ENCODE data around the gene CBX4.
A peak's percentile ranks its signal among the peaks of the same experiment; 100 is the strongest.

CBX4 gene

DNA sequence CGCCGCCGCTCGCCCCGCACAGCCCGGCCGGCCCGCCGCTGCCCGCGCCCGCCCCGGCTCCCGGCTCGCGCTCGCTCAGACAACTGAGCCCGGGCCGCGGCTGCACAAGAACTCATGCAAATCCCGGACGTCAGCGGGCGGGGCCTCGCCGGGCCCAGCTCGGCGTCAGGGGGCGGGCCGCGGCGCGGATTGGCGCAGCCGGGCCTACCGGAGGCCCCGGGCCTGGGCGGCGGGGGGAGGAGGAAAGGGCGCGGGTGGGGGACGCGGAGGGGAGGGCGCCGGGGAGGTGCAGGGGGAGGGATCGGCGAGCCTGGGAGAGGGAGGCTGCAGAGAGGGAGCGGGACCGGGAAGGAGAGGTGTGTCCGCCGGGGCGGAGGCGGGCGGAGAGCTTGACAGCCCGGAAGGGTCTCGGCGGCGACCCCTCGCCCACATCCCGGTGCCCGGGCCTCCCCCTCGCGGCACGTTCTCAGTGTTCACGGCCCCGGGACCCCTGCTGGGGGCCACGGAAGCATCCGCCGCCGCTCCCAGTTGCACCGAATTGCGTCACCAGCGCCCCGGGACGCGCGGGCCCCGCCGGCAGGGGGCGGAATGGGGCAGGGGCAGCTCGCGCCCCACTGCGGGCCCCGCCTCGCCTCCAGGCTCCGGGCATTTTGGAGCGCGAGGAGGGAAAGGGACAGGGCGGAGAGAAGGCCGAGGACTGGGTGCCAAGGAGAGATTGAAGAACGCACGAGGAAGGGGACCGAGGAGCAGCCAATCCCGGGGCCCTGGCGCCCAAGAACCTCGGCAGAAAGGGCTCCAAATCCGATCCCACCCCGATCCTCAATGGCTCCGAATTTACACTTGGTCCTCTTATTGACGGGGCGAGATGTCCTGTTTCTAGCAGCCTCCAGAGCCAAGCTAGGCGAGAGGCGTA, at the start of gene CBX4:
Gene CBX4 (minus strand): TSS at position 85 of the 913 bp plus-strand sequence. CDS start 189 bp downstream, outside the sequence.
- DNase-seq (ENCODE audit: low read depth): peak; percentile 93

DNA sequence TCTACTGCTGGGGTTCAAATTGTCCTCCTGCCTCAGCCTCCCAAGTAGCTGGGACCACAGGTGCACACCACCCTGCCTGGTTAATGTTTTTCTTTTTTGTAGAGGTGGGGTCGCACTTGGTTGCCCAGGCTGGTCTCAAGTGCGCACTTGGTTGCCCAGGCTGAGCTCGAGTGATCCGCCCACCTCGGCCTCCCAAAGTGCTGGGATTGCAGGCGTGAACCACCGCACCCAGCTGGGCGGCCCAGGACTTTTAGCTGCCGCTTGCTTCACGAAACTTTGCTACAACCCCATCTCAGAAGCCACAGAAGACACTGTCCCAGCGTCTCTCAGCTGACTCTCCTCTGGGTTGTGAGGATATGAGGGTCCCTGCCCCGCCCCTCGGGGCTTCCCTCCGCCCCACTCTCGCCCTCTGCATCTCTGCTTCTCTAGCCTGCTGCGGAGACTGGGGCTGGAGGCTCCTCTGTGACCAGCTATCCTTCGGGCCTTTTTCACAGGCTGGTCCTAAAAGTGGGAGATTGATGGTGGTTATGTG, 48.8 kb upstream of the CBX4 start:
- DNase-seq (ENCODE audit: low read depth): no peak

DNA sequence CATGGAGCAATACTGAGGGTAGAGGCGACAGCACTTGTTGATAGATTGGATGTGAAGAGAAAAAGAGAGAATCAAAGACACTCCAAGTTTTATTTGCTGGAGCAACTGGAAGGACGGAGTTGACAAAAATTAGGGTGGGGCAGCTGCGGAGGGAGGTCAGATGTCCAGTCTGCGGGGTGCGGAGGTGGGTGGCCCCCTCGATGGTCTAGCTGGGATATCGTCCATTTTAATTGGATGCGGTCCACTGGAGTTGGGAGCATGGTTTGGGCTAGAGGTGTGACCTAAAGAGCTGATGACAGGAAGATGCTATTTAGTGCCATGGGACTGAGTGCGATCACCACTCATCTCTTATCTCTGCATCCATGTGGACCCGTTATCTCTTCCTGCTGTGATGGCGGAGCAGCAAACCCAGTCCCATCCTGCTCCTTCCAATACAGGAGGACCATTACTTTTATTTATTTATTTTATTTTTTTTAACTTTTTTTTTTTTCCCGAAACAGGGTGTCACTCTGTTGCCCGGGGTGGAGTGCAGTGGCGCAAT, 48.3 kb upstream of the CBX4 start:
- DNase-seq (ENCODE audit: low read depth): no peak

DNA sequence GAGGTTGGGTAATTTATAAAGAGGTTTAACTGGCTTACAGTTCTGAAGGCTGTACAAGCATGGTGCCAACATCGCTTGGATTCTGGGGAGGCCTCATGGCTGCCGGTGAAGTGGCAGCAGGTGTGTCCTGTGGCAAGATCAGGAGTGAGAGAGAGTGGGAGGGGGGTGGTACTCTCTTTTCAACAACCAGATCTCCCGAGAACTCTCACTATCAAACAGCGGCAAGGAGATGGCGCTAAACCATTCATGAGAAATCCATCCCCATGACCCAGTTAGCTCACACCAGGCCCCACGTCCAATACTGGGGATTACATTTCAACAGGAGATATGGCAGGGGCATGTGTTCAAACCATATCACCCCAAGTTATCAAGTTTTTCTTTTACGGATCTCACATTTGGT, 44.0 kb upstream of the CBX4 start:
- DNase-seq (ENCODE audit: low read depth): no peak

DNA sequence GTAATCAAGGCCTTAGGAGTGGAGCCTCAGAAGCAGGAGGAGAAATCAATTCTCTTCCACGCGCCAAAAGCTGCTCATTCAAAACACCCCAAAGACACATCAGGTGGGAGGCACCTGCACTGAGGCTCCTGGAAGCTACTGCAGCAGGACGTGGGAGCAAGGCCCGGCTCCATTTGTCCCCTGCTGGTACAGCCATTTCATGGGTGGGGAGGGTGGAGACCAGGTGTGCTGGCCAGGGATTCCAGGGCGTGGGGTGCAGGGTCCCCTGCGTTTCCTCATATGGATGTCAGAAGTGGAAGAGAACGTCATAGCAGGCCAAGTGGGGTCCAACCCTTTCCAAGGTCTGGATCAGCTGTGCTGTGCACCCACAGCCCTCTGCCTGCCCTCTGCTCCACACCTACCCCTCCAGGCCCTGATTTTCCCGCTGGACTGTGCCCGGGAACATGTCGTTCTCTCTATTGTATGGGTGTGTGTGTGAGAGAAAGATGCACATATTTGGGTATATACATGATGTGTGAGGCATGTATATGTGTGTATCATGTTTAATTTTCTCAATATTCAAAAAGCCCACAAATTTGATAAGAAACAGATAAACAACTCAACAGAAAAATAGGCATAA, 39.2 kb upstream of the CBX4 start:
- DNase-seq (ENCODE audit: low read depth): no peak

DNA sequence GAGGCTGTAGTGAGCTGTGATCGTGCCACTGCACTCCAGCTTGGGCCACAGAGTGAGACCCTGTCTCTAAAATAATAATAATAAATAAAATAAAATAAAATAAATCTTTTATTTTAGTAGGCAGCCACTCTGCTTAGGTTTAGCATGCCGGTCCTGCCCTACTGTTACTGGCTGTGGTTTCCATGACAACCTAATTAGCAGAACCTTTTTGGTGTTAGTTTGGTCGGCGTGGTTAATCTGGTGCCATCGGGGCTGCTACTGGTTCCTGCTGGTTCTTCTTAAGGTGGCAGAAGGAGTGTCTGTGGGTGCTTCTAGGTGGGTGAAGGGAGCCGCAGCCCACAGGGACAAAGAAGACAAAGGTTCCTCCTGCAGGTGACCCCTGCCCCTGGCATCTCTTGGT, 37.8 kb upstream of the CBX4 start:
- DNase-seq (ENCODE audit: low read depth): no peak

DNA sequence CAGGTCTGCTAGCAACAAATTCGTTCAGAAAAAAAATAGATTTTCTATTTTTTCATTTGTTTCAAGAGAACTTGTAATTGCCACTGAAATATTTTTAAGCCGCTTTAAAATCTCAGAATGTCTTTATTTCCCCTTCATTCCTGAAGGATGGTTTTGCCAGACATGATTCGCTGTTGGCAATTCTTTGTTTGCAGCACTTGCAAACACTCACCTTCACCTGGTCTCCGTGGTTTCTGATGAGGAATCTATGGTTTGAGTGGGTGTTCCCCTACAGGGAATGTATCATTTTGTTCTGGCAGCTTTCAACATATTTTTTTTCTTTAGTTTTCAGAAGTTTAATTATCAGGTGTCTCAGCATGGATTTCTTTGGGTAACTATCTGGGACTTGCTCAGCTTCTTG, 36.3 kb upstream of the CBX4 start:
- no peak for DNase-seq (ENCODE audit: low read depth)

DNA sequence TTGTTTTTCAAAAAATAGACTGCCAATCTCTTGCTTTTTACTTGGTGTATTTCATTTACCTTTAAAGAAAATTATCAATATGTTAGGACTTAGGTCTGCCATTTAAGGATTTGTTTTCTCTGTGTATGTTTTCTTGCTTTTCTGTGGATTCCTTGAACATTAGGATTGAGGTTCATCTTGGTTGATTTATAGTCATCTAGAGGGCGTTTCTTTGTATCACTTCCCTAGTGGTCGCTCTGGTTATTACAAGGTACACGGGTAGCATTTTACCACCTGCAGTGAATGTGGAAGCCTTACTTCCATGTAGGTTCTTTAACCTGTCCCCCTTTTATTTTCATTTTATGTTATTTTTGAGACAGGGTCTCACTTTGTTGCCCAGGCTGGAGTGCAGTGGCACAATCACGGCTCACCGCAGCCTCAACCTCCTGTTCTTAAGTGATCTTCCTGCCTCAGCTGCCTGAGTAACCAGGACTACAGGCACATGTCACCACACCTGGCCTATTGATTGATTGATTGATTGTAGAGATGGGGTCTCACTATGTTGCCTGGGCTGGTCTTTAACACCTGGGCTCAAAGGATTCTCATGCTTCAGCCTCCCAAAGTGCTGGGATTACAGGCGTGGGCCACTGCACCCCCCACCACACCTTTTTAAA, 35.2 kb upstream of the CBX4 start:
- DNase-seq (ENCODE audit: low read depth): no peak

DNA sequence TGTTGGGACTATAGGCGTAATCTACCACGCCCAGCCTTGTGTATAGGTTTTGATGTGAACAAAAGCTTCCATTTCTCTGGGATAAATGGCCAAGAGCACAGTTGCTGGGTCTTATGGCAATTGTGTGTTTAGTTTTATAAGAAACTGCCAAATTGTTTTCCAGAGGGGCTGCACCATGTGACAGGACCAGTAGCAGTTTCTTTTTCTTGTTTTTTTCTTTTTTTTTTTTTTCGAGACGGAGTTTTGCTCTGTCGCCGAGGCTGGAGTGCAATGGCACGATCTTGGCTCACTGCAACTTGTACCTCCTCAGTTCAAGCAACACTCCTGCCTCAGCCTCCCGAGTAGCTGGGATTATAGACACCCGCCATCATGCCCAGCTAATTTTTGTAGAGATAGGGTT, 34.3 kb upstream of the CBX4 start:
- DNase-seq (ENCODE audit: low read depth): no peak

DNA sequence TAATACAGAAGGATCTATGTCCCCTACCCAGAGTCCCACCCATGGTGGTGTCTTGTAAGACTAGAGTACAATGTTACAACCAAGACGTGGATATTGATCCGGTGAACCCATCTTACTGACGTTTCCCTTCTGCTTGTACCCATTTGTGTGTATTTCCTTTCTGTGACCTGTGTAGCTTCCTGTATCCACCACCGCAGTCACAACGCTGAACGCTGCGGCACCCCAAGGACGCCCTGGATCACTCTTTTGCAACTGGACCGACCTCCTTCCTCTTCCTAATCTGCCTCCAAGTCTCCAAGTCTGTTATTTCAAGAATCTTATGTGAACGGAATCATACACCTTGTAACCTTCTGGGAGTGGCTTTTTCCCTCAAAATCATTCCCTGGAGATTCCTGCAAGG, 33.5 kb upstream of the CBX4 start:
- no peak for DNase-seq (ENCODE audit: low read depth)

DNA sequence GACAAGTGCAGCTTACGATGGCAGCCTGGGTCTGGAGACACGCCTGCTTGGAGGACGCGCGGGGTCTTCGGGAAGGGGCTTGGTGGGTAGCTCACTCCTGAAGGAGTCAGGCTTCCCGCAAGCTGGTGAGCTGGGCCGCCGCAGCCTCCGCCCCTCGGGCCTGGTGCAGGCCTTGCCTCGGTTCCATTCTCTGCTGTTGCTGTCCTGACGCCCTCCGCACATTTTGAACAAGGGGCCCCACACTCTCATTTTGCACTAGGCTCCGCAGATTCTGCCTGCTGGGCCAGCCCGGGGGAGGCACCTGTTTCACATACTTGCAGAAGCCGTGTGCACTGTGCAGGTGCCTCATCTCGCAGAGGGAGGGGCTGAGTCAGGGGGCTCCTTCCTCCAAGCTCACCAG, 31.9 kb upstream of the CBX4 start:
- no peak for DNase-seq (ENCODE audit: low read depth)

DNA sequence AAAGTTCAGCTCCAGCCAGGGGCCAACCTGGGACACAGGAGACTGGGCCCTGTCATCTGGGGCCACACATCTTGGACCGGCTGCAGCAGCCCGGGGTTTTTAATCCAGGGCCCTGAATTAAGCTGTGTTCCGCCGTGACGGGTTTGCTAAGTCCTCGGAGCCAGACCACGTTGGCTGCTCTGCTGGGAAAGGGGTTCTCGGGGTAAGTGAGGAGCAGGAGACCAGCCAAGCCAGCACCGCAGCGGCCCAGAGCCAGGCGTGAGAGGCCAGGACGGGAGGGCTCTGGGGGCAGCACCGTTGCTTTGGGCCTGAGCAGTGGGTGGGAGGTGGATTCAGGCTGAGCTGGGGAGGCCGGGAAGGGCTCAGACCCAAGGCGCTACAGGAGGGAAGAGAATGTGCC, 31.3 kb upstream of the CBX4 start:
- DNase-seq (ENCODE audit: low read depth): no peak

DNA sequence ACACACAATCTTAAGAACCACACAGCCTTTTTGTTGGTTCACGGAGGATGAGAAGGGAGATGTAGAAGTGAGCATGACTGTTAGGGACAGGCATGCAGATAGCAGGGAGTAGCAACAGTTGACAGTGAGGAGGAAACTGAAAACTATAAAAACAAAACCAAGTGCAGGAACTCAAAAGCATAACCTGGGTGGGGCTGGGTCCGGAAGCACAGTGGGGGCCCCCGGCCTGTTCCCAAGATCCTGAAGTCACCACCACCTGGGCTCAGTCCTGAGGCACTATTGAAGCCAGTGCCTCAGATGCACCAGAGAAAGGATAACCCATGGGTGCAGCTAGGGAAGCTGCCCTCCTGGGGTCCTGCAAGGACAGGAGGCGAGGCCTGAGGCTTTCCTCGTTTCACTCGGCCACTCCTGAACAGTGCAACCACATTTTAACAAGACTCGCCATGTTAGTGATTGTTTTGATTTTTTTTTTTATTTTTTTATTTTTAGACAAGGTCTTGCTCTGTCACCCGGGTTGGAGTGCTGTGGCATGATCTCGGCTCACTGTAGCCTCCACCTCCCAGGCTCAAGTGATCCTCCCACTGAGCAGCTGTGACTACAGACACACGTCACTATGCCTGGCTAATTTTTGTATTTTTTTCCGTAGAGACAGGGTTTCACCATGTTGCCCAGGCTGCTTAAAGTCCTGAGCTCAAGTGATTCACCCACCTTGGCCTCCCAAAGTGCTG, 27.7 kb upstream of the CBX4 start:
- no peak for DNase-seq (ENCODE audit: low read depth)

DNA sequence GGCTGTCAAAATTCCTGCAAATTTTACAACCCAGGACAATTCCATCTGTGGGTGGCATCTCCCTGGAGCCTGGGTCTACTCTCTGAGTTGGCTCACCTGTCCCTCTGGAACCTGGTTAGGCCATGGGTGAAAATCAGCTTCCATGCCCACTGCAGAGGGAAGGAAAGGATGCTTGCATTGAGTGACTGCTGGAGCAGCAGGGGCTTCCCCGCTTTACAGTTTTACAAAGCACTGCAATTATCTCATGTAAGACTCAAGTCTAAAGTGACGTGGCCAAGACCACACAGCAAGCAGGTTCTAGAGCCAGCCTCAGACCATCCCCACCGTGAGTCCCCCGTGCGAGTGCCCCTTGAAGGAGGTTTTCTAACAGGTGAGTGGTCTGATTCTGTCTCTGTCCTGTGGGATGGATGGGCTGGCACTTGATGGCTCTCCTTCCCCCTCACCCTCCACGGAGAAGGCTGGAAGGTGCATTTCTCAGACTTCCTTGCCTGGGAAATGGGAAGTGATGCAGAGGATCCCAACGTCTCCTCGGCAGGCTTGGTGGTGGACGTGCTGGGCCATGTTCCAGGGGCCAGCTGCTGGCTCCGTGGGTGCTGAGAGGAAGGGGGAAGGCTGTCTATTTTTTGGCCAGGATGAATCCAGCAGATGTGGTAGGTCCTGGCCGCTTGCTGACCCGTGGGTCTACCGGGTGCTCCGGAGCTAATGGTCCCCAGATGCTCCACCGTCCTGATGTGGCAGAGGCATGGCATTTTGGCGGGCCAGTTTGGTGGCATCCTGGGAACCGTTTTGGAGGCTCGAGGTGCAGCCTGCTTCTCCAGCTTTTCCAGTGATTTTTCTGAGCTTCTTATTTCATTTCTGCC, 26.3 kb upstream of the CBX4 start:
- DNase-seq (ENCODE audit: low read depth): no peak

DNA sequence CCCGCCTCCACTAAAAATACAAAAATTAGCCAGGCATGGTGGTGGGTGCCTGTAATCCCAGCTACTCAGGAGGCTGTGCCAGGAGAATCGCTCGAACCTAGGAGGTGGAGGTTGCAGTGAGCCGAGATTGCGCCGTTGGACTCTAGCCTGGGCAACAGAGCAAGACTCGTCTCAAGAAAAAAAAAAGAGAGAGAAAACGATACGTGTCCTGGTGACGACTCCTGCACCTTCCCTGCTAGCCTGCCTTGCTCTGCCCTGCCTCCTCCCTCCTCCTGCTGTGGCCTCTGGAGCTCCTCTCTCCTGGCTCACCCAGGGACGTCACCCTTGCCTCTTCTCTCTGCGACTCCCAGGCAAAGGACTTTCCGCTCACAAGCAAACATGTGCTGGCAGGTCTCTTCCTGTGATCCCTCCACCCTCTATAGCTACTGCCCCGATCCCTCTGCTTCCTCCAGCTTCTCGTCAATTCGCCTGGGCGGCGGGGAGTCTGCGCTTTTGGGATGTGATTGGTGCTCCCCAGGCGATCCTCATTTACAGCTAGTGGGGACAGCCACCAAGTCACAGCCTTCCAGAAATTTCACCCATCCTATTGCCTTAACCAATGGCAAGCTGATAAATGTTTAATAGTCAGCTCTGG, 25.5 kb upstream of the CBX4 start:
- DNase-seq (ENCODE audit: low read depth): no peak

DNA sequence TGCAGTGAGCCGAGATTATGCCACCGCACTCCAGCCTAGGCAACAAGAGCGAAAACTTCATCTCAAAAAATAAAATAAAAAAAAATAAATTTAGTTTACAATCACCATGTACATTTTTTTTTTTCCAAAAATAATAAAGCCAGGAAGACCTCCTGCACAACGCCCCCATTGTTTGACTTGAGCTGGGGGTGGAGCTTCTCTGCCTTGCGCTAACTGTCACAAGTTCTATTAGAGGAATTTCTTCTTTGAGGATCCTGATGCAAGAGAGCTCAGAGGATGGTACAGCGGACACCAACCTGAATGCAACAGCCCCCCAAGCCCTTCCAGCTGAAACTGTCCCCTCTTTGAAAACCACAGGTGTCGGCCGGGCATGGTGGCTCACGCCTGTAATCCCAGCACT, 24.9 kb upstream of the CBX4 start:
- no peak for DNase-seq (ENCODE audit: low read depth)

DNA sequence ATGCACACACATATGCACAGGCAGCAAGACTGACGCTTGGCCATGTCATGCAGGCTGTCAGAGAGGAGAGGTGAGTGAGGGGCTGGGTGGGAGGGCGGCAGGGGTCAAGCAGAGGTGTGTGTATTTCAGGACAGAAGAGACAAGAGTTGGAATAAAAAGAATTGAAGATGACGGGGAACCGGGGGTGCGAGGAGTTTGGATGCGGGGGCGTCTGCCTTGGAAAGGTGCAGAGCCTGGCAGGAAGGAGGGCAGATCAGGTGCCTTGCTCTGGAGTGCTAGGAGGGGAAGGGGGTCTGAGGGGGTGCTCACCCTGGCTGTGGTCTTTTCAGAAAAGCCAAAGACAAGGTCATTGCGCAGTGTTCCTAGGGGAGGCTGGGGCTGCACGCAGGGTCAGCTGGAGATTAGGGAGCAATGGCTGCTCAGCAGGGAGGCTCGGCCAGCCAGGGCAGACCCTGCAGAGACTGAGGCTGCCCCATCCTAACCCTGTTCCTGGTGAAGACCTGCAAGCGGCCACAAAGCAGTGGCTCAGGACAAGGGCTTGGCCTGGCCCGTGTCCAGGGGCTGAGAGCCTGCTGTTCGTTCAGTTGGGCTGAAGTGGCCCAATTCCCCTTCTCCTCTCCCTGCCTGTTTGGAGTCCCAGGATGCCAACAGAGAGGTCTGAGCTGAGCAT, 23.7 kb upstream of the CBX4 start:
- no peak for DNase-seq (ENCODE audit: low read depth)

DNA sequence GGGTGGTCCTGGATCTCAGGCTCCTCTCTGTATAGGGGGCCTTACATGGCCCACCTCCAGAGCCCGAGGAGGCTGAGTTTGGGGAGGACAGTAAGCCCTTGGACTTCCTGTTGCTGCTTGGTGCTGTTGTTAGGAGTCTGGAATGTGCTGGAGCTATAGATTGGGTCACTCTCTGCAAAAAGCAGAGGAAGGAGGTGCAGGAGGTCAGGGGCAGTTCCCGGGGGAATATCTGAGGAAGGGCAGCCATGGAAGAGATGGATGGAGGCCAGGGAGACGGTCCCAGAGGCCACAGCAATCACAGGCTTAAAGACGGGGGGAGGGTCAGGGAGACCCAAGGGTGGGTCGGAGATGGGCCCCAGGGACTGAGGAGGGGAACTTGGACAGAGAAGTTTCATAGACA, 23.0 kb upstream of the CBX4 start:
- no peak for DNase-seq (ENCODE audit: low read depth)

DNA sequence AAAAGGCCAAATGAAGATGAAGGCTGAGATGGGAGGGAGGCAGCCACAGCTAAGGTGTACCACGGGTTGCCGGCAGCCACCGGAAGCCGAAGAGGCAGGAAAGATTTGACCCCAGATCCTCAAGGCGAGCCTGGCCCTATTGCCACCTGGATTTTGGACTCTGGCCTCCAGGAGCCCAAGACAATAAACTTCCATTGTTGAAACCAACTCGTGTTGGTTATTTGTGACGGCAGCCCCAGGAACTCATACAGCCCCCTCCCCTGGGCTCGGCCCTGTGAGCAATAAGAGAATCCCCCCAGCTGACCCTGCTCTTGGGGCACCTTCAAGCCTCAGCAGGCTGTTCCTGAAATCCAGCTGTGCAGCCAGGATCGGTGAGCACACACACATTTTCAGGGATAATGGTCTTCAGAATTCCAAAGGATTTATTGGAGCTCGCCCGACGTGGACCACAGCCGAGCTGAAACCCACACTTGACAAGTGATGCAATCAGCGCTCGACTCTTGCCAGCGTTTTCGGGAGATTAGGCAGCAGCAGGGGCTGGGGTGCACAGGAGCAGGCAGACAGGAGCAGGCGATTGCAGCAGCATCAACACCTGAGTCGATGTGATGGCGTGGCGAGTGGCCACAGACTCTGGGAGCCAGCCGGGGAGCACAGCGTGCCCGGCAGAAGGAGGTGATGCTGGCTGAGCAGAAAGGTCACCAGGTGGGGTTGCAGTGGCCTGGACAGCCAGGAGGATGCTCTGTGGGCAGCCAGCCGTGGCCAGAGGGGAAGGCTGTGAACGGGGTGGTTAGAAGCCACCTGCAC, 22.4 kb upstream of the CBX4 start:
- no peak for DNase-seq (ENCODE audit: low read depth)
